CD4-positive, alpha-beta T cell treated with Interleukin-1 beta for 1 hour (primary cell): Measurements from ENCODE around the gene ULK1.

Experiments used
- DNase-seq, 2 donors: peaks; one replicate each; pipeline ENCODE4 v3.0.0-alpha.2; 2020 to 2022

Gene ULK1

DNA sequence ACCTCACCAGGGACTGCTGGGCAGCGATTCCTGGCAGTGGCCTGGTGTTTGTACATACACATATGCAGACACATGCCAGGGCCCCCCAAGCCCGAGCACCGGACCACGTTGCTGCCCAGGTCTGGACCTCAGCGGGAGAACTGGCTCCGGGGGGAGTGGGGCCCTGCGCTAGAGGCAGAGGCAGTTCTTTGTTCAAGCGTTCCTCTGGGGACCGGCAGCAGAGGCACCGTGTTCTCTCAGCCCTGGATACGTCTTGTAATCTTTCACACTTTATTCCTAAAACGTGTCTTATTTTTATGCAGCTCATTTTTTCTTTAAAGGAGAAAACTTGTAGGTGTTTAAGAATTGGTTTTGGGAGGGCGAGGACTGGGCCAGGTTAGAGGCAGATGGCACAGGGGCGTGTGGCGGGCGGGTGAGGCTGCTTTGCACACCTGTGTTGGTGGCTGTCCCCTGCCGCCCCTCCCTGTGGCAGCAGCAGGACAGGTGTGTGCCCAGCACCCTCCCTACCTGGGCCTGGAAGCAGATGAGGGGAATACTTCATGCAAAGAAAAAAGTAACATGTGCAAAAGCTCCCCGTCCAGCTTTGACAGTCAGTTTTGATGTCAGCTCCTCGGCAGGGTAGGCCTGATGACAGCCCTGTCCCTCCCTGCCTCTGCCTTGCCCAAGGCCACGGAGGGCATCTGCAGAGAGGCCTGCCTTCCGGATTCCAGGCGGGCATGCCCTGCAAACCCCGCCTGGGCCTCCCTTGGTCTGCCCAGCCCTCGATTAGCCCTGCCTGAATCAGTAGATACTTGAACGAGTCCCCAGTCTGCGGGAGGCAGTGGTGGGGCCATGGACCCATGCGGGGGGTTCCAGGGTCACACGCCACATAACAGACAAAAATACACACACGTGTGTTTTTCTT, 27.7 kb downstream of the ULK1 start:
- no peak for DNase-seq

DNA sequence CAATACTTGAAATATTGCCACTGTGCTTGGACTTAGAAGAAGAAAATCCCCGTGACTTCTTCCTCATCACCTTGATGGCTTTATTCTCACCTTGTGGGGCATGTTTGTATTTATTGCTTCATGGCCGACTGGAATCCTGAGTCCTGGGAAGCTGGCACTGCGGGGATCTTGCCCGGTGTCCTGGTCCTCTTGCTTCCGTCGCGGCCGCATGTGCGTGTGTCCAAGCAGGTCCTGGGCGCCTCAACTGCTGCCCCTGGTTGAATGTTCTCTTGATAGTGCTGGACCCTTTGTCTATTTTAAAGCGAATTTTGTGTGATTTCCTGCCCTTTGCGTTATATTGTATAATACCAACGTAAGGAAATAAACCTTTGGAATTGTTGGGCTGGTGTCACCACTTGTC, 28.4 kb downstream of the ULK1 start:
- DNase-seq, result no peak

GRCh38 chr12:131923260-131923659, 28.8 kb downstream of the ULK1 start:
- DNase-seq, result peak in 1 of 2 donors; percentile 69

DNA sequence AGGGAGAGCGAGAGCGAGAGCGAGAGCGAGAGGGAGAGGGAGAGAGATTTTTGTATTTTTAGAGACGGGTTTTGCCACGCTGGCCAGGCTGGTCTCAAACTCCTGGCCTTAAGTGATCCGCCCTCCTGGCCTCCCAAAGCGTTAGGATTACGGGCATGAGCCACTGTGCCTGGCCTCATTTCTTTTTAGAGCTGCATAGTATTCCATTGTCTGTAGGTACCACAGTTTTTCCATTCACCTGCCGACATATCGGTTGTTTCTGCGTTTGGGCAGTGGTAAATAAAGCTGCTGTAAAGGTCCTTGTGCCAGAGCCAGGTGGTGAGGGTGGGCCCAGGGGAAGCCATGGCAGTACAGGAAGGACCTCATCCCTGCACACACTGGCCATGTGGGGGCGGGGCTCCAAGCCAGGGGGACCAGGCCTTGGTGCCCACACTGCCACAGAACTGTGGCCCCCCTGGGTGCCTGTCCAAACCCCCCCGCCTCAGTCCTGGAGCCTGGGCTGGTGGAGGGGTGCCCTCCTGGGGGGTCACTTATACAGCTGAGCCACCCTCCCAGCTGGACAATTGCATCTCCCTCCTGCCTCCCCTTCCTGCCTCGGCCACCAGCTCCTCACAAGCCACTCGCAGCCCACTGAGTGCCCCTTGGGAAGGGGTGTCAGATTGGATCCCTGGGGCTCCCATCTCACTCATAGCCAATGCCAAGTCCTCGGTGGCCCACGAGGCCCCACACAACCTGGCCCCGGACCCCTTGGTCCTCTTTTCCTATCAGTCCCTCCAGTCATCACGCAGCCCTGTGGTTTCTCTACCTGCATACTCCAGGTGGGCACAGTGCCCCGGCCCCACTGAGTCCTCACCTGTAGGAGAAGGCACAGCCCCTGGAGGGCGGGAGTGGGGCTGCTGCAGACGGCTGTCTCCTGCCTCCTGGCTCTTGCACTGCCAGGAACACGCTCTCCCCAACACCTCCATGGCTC, 33.0 kb downstream of the ULK1 start:
- no peak for DNase-seq

DNA sequence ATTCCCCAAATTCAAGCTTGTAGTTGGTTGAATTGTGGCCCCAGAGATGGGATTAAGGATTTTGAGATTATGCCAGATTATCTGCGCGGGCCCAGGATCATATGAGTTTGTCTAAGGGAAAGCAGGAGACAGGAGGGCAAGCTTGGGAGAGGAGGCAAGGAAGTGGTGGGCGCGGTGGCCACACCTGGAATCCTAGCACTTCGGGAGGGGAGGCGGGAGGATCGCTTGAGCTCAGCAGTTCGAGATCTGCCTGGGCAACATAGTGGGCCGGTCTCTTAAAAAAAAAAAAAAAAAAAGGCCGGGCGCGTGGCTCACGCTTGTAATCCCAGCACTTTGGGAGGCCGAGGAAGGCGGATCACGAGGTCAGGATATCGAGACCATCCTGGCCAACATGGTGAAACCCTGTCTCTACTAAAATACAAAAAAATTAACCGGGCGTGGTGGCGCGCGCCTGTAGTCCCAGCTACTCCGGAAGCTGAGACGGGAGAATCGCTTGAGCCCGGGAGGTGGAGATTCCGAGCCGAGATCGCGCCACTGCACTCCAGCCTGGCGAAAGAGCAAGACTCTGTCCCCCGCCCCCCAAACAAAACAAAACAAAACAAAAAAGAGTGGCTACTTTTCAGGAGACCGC, 33.8 kb downstream of the ULK1 start:
- no peak for DNase-seq

- peak; percentile 95 for DNase-seq
Measured at GRCh38 chr12:131928711-131929580, 34.5 kb downstream of the ULK1 start, which contains the start of gene PUS1. Gene PUS1, plus strand, starts transcription at chr12:131929276. Its CDS starts 447 bp downstream, at chr12:131929723.

- no peak for DNase-seq
Measured at GRCh38 chr12:131929581-131930456, 35.4 kb downstream of the ULK1 start.

GRCh38 chr12:131930510-131930909, 36.1 kb downstream of the ULK1 start:
- DNase-seq, result no peak

DNA sequence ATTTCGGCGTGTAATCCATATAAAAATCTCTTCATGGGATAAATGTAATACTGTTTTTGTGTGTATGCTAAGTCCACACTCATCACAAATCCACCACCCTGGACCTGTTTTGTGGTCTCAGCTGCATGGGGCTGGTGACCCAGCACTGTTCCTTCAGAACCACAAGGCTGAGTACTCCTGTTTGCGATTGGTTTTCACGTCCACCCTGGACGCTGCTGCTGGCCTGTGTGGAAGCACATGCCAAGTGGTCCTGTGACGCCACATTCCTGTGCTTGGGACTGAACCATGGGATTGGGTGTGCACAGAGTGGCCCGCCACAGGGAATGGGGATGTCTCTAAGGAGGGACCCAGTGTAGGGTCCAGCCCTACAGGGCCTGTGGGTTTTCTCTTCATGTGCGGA, 39.0 kb downstream of the ULK1 start:
- no peak for DNase-seq

DNA sequence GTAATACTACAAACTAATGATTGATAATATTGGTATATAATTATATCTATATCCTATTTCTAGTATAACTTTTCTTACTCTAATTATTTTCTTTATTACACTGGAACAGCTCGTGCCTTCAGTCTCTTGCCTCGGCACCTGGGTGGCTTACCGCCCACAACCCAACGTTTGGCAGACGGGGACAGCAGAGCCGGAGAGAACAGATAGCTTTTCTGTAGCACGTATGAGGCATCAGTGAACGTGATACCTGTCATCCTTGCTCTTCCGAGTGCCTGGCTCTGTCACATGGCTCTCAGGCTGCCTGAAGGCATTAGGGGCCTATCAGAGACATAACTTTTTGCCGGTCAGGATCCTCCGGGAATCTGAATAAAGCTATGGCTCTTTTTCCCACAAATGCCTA, 40.1 kb downstream of the ULK1 start:
- no peak for DNase-seq

- no peak for DNase-seq
Measured at GRCh38 chr12:131938082-131938481, 43.7 kb downstream of the ULK1 start.

GRCh38 chr12:131939007-131939406, 44.6 kb downstream of the ULK1 start:
- DNase-seq, result no peak

- DNase-seq, result no peak
Measured at GRCh38 chr12:131940141-131940547, 45.7 kb downstream of the ULK1 start.

GRCh38 chr12:131941116-131941986, 46.9 kb downstream of the ULK1 start:
- no peak for DNase-seq

GRCh38 chr12:131941987-131942341, 47.5 kb downstream of the ULK1 start:
- no peak for DNase-seq

DNA sequence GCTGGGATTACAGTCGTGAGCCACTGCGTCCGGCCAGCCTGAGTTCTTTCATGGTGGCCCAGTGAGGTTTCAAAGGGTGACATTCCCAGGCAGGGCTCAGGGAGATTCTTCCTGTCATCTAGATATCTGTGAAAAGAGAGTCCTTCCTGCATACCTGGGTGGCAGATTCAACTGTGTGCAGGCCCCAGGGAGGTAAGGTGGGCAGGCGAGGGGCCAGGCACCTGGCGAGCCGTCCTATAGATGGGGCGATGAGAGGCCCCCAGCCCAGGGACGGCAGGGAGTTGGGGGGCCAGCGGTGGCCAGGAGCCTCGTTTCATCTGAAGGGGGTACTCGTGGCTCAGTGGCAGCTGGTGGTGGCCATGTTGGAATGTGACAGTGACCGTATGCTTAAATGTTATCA, 48.2 kb downstream of the ULK1 start:
- no peak for DNase-seq

DNA sequence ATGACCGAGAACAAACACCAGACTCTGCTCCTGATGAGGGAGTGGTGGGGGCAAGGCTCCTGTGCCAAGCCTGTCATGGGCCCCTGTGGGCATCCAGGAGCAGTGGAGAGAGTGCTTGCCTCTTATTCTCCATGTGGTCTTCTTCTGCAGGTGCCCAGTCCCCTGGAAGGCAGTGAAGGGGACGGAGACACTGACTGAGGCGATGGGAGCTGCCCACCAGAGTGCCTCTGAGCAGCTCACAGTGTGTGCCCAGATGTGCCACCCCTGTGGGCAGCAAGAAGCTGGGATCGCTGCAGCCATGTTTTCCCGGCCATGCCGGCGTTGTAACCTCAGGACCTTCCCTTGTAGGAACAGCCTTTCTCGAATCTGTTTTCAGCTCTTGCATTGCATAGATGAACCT, 49.0 kb downstream of the ULK1 start:
- no peak for DNase-seq

GRCh38 chr12:131943876-131944275, 49.5 kb downstream of the ULK1 start:
- DNase-seq, result no peak

DNA sequence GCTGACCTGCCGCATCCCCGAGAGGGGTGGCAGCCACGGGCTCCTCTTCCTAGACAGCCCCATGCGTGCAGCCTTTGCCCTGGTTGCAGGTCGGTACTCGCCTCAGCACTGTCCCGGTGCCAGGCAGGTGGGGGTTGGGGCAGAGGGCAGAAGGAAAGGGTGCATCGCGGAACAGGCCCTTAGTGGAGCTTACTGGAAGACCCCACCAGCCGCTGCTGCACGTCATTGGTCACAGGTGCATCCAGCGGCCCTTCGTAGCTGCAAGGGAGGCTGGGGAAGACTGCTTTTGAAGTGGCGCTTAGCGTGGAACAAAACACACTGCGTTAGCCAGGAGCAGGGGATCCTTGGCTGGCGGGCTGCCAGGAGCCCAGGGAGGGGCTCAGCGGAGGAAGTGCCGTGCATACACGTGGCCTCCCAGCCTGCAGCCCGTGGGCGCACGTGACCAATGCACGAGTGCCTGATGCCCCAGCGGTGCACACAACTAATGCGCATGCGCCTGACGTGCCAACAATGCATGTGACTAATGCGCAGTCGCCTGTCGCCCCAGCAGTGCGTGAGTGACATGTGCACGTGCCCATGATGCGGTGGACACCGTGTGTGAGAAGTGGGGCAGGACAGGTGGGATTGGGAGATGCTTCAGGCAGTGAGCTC, 50.3 kb downstream of the ULK1 start:
- no peak for DNase-seq

GRCh38 chr12:131946757-131947156, 52.3 kb downstream of the ULK1 start:
- no peak for DNase-seq
